NOMO-1 treated with DMSO at 0.1 percent for 48 hours (cell line): ENCODE measurements around the gene DUS1L.
A peak's percentile ranks its signal among the peaks of the same experiment; 100 is the strongest.

Experiments used
- DNase-seq: peaks from one replicate; lab custom pipeline; 2025; ENCODE audit not compliant: unreplicated experiment; lab: John Stamatoyannopoulos, UW

Gene DUS1L

GRCh38 chr17:82065638-82066303, at the start of gene DUS1L:
Gene DUS1L (minus strand): TSS chr17:82065804. CDS start chr17:82065059, 745 bp downstream.
- peak; percentile 10 for DNase-seq

- no peak for DNase-seq
Measured at GRCh38 chr17:82114872-82115271, 49.3 kb upstream of the DUS1L start.

- no peak for DNase-seq
Measured at GRCh38 chr17:82114447-82114846, 48.8 kb upstream of the DUS1L start.

- DNase-seq = no peak
Measured at GRCh38 chr17:82113941-82114340, 48.3 kb upstream of the DUS1L start.

DNA sequence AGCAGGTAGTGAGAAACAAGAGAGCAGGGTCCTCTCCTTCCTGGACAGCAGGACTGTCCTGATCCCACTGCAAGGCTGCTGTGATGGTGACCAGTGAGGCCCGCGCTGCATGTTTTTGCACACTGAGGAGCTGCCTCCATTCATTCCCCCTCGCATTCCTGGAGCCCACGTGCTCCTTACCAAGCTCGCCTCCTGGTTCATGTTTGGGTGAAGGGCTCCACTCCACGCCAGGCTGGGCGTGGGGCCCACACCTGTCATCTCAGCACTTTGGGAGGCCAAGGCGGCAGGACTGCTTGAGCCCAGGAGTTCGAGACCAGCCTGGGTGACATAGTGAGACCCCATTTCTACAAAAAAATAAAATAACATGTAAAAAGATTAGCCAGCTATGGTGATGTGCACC, 47.8 kb upstream of the DUS1L start:
- DNase-seq = no peak

GRCh38 chr17:82112914-82113311, 47.3 kb upstream of the DUS1L start:
- no peak for DNase-seq

DNA sequence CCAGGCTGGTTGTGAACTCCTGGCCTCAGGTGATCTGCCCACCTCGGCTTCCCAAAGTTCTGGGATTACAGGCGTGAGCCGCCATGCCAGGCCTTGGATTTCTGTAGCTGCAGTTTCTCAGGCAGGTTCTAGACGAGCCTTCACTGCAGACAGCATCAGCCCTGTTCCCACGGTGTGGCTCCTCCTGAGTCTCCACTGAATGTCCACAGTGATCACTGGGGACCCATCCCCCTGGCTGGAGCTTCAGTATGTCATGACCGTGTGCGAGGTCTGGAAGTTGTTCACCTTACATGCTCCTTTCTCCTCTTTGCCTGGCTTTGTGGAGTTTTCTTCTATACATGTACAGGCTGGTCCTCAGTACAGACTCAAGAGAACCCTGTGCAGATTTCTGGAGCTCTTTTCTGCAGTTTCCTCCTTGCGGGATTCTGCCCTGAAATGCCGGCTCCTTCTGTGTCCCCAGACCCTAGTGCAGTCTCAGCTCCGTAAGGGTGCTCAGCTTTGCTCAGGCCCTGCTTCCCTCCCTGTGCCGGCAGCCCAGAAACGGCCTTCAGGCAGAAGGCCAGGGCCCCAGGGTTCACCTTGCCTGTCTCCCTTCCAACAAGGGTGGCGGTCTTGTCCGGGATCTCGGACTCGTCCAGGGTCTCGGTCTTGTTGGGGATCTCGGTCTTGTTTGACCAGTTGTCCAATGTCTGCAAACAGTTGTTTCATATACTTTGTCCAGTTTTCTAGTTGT, 46.7 kb upstream of the DUS1L start:
- no peak for DNase-seq

GRCh38 chr17:82110298-82110697, 44.7 kb upstream of the DUS1L start:
- no peak for DNase-seq

- DNase-seq = no peak
Measured at GRCh38 chr17:82108961-82109475, 43.4 kb upstream of the DUS1L start.

- no peak for DNase-seq
Measured at GRCh38 chr17:82108496-82108945, 42.9 kb upstream of the DUS1L start.

DNA sequence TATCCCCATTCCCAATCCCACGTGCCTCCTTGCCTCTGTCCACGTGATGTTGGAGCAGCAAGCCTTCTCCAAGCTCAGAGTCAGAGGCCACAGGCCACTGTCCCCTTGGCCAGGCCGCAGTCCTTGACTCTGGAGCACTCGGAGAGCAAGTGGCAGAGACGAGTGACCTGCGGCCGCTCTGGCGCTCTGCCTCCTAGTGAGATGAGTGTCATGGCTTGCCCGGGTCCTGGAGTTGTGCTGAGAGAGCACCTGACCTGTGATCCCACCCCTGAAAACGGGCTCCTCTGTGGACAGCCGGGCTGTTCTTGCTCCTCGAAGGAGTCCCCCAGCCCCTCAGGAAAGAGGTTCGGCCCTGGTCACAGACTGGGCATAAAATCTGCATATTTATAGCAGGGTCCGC, 42.4 kb upstream of the DUS1L start:
- no peak for DNase-seq

GRCh38 chr17:82107341-82107860, 41.8 kb upstream of the DUS1L start:
- DNase-seq = no peak

DNA sequence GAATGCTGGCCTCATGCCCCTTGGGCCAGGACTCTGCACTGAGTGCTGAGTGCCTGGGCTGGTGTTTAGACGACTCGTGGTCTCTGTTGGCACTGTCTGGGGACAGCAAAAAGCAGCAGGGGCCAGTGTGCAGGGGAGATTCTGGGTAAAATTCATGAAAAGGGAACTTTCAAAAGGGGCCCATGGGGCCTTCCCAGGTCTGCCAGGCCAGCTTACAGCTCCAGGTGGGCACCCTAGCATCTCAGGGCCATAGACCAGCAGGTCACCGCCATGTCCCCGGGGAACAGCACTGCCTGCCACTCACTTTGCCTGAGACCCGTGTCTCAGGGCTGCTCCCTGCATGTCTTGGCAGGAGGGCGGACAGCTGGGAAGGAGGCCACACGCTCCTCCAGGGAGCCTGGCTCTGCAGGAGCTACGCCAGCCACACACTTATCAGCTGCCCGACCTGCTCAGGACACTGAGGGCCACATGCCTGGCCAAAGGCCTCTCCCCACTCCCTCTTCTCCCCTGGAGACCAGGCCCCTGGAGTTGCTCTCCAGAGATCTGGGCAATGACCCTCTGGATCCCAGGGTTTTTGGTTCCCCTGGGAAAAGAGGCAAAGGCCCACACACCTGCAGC, 41.2 kb upstream of the DUS1L start:
- DNase-seq = no peak

DNA sequence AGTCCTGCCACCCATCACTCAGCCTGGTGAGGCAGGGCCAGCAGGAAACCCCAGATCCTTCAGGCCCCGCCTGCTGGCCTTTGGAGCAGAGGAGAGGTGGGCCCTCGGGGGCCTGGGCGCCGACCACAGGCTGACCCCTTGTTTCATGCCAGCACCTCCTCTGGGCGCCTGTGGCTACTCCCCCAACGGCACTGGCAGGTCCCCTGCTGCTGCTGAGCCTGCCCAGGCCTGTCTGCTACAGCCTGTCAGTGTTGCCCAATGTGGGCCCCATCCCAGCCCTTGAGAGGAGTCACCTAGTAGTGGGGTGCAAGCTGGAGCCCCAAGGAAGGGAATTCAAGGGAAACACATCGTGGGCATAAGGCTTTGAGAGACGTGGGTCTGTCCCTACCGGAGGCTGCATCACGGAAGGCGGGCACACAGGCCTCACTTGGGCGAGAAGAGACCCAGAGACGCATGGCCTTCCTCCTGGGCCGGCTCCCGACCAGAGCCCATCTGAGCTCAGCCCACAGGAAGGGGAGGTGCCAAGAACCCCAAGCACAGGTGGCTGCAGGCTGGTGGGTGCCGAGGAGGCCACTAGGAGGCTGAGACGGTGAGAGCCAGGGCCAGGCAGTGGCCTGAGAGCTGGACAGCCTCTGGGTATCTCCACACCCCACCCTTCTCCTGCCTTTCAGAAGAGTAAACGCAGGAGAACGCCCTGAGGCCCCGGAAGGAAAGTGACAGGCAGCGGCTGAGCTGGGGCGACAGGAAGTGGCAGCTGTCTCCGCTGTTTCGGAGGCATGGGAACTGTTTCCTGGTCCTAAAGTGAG, 40.5 kb upstream of the DUS1L start:
- DNase-seq = peak; percentile 86

DNA sequence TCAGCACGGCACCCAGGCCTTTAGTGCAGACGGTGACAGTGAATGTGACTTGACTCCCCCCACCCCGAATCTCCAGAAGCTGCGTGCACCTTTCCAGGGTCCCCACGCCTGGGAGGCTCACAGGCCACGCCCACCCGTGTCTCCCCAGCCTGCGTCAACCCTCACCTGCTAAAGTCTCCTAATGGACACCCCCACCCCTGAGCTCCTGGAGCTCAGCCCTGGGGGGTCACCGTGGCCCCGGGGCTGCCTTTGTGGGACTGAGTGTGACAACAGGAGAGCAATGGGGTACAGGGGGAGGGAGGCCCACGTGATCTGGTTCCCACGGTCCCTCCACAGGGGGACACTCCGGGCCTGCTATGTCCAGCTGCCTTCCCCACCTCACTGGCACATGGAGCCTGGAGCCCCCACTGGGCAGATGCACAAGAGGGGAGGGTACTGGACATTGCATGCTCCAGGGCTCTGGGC, 39.8 kb upstream of the DUS1L start:
- no peak for DNase-seq

DNA sequence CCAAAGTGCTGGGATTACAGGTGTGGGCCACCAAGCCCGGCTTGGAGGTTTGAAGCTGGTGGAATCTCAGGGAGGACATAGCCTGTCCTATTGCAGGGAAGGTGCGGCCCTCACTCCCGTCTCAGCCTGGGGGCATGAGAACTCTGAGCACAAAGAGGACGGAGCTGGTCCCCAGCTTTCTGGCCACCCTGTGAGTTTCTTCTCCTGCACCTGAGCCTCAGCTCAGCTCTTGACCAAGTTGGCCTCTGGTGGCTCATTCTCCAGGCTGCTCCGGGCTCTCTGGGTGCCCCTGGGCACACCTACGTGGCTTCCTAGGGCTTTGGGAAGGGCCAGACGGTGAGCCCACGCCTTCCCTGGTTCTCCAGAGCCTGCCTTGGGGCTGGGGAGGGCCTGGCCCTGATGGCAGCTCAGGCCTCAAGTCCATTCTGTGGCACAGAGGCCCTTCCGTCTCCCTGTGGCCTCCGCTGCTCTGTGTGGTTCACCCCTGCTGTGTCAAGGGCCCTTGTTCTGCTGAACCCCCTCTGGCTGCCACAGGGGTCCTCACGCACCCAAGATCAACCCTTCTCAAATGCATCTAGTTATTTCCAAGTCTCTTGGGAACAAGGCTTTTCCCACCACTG, 39.3 kb upstream of the DUS1L start:
- no peak for DNase-seq

- DNase-seq = no peak
Measured at GRCh38 chr17:82103553-82104451, 38.2 kb upstream of the DUS1L start.

- no peak for DNase-seq
Measured at GRCh38 chr17:82101767-82102679, 36.4 kb upstream of the DUS1L start.
